Measurements from ENCODE around the gene HS3ST3B1.

GRCh38 chr17:14361945-14362508 is 61.1 kb downstream of the HS3ST3B1 start:
- TF ChIP-seq SP2 (tag by site-specific recombination; IDR thresholded peaks at IDR 0.05) (no peak), CTCF (tag by site-specific recombination; IDR thresholded peaks at IDR 0.05) (no peak), REPIN1 (tag by site-specific recombination; IDR thresholded peaks at IDR 0.05; ENCODE audit: low read depth) (no peak), YY1 (tag by site-specific recombination; IDR thresholded peaks at IDR 0.05) (no peak), FEZF1 (tag by site-specific recombination; IDR thresholded peaks at IDR 0.05) (no peak), ZNF324 (tag by site-specific recombination; IDR thresholded peaks at IDR 0.05) (no peak), ZNF768 (tag by site-specific recombination; IDR thresholded peaks at IDR 0.05) (no peak), PRDM10 (tag by site-specific recombination; IDR thresholded peaks at IDR 0.05) (no peak), GLI4 (tag by site-specific recombination; IDR thresholded peaks at IDR 0.05) (no peak)
- TF ChIP-seq, protein P1, sequence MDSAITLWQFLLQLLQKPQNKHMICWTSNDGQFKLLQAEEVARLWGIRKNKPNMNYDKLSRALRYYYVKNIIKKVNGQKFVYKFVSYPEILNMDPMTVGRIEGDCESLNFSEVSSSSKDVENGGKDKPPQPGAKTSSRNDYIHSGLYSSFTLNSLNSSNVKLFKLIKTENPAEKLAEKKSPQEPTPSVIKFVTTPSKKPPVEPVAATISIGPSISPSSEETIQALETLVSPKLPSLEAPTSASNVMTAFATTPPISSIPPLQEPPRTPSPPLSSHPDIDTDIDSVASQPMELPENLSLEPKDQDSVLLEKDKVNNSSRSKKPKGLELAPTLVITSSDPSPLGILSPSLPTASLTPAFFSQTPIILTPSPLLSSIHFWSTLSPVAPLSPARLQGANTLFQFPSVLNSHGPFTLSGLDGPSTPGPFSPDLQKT (IDR thresholded peaks at IDR 0.05; ENCODE audit: borderline replicate concordance, low read depth, low read length), result no peak
- TF ChIP-seq, protein P2, sequence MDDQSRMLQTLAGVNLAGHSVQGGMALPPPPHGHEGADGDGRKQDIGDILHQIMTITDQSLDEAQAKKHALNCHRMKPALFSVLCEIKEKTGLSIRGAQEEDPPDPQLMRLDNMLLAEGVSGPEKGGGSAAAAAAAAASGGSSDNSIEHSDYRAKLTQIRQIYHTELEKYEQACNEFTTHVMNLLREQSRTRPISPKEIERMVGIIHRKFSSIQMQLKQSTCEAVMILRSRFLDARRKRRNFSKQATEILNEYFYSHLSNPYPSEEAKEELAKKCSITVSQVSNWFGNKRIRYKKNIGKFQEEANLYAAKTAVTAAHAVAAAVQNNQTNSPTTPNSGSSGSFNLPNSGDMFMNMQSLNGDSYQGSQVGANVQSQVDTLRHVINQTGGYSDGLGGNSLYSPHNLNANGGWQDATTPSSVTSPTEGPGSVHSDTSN (CRISPR knock-in tag; IDR thresholded peaks at IDR 0.05), result no peak
